ENCODE measurements around the gene HDAC7. TPM values are rescaled to one million over a fixed set of nuclear protein-coding genes. Genes with fewer than 3 reads are reported as not detected.

HDAC7 gene
- total RNA-seq, 2 experiments from 2014 or later = 373 to 382 TPM

DNA sequence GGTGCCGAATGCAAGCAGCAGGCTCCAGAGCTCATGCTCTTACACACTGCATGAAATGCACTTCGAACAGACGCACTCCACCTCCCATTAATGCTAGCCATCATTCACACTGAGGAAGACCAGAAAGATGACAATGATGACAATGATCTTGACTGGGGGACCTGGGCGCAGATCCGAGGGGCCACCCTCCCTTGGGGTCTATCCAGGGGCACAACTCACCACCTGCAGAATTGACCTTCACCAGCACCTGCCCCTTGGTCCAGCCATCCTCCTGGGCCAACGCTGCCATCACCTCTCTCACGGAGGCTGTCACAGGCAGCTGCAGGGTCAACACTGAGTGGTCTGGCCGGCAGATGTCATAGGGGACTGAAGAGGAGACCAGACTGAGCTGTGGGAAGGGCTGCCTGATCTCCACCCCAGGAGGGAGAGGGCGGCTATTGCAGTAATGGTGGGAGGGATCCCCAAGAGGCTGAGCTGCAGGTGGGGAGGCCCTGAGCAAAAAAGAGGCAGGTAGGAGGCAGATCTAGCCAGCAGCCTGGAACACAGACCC, 76.3 kb downstream of the HDAC7 start:
- Mint-ChIP-seq H3K36me3 (ENCODE audit: low read depth) (no peaks in the 10 kb centered on the region), H3K27ac (no peak overlapping the region), H3K9me3 (no peaks in the 10 kb centered on the region), H3K27me3 (no peaks in the 10 kb centered on the region), H3K4me3 (no peak overlapping the region), H3K4me1 (ENCODE audit: low read depth) (peaks cover 26% of the 10 kb centered on the region)
- ATAC-seq (no peak), DNase-seq (no peak)
- CTCF ChIA-PET = interaction anchor here (0.7 to 12.5 kb wide), 40 partner anchors 11 to 711 kb away, joined by 3 to 685 read pairs (median 8); partner anchors contain the start of genes ENDOU, RAPGEF3, RPAP3 and SLC48A1
- TF ChIP-seq, protein P1, sequence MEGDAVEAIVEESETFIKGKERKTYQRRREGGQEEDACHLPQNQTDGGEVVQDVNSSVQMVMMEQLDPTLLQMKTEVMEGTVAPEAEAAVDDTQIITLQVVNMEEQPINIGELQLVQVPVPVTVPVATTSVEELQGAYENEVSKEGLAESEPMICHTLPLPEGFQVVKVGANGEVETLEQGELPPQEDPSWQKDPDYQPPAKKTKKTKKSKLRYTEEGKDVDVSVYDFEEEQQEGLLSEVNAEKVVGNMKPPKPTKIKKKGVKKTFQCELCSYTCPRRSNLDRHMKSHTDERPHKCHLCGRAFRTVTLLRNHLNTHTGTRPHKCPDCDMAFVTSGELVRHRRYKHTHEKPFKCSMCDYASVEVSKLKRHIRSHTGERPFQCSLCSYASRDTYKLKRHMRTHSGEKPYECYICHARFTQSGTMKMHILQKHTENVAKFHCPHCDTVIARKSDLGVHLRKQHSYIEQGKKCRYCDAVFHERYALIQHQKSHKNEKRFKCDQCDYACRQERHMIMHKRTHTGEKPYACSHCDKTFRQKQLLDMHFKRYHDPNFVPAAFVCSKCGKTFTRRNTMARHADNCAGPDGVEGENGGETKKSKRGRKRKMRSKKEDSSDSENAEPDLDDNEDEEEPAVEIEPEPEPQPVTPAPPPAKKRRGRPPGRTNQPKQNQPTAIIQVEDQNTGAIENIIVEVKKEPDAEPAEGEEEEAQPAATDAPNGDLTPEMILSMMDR (IDR thresholded peaks at IDR 0.05) = no peak
- intact Hi-C loops (cut with micrococcal nuclease) = loop anchor here (2.0 to 5.0 kb wide), 2 partner anchors 23 to 94 kb away; no protein-coding TSS in a partner anchor
- POLR2A ChIA-PET = interaction anchor here (0.8 to 3.0 kb wide), 8 partner anchors 10 to 95 kb away, joined by 3 to 15 read pairs (median 4); partner anchors contain the start of gene SLC48A1

GRCh38 chr12:47742253-47742825, 77.4 kb downstream of the HDAC7 start:
- Mint-ChIP-seq H3K4me3 (no peak overlapping the region), H3K27me3 (no peaks in the 10 kb centered on the region), H3K9me3 (no peaks in the 10 kb centered on the region), H3K27ac (no peak overlapping the region), H3K4me1 (ENCODE audit: low read depth) (peaks cover 26% of the 10 kb centered on the region), H3K36me3 (ENCODE audit: low read depth) (no peaks in the 10 kb centered on the region)
- TF ChIP-seq, protein P1 (IDR thresholded peaks at IDR 0.05) = peak; percentile 100
- ATAC-seq (peak; percentile 67), DNase-seq (peak; percentile 84)
- POLR2A ChIA-PET = interaction anchor here (0.8 to 3.0 kb wide), 10 partner anchors 9 to 53 kb away, joined by 3 to 15 read pairs (median 6); partner anchors contain the start of gene SLC48A1
- CTCF ChIA-PET = interaction anchor here (0.6 to 12.5 kb wide), 59 partner anchors 10 to 710 kb away, joined by 3 to 685 read pairs (median 5); partner anchors contain the start of genes COL2A1, ENDOU, RAPGEF3 and RPAP3
- intact Hi-C loops (cut with micrococcal nuclease) = loop anchor here (2.0 to 5.0 kb wide), 2 partner anchors 24 to 95 kb away; no protein-coding TSS in a partner anchor

DNA sequence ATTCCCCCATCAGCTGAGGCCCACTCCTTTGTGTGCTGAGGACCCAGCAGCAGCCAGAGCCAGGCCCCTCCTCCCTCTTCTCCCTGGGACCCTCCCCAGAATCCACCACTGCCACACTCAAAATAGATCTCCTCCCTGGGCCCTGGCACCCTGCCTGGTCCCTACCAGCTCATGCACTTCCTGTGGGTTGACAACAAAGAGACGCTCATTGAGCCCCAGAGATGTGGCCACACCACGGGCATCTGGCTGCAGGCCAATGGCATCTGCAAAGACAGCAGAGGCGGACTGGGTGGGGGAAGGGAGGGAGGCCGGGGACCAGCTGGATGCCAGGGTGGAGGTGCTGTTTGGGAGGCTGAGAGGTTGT, 78.4 kb downstream of the HDAC7 start:
- POLR2A ChIA-PET = interaction anchor here (1.1 to 3.0 kb wide), 6 partner anchors 25 to 98 kb away, joined by 4 to 11 read pairs (median 8); partner anchors contain the start of gene SLC48A1
- H3K4me3 Mint-ChIP-seq = no peak overlapping the region
- DNase-seq (peak; percentile 83), ATAC-seq (peak; percentile 68)
- no peak overlapping the region for H3K27ac Mint-ChIP-seq
- H3K36me3 Mint-ChIP-seq (ENCODE audit: low read depth) = no peaks in the 10 kb centered on the region
- H3K9me3 Mint-ChIP-seq = no peaks in the 10 kb centered on the region
- no peaks in the 10 kb centered on the region for H3K27me3 Mint-ChIP-seq
- peaks cover 26% of the 10 kb centered on the region for H3K4me1 Mint-ChIP-seq (ENCODE audit: low read depth)
- CTCF ChIA-PET = interaction anchor here (0.6 to 12.5 kb wide), 46 partner anchors 9 to 430 kb away, joined by 3 to 685 read pairs (median 6); partner anchors contain the start of genes COL2A1, ENDOU, RAPGEF3 and RPAP3
- intact Hi-C loops (cut with micrococcal nuclease) = loop anchor here (5.0 kb wide), 1 partner anchor 96 kb away; no protein-coding TSS in a partner anchor
- TF ChIP-seq, protein P1 (IDR thresholded peaks at IDR 0.05) = no peak

GRCh38 chr12:47740606-47741339, 78.9 kb downstream of the HDAC7 start:
- ATAC-seq (no peak), DNase-seq (no peak)
- Mint-ChIP-seq H3K4me3 (no peak overlapping the region), H3K27me3 (no peaks in the 10 kb centered on the region), H3K36me3 (ENCODE audit: low read depth) (no peaks in the 10 kb centered on the region), H3K27ac (no peak overlapping the region), H3K4me1 (ENCODE audit: low read depth) (peaks cover 26% of the 10 kb centered on the region), H3K9me3 (no peaks in the 10 kb centered on the region)
- TF ChIP-seq, protein P1 (IDR thresholded peaks at IDR 0.05) = no peak
- POLR2A ChIA-PET = interaction anchor here (1.4 to 3.0 kb wide), 5 partner anchors 27 to 98 kb away, joined by 7 to 11 read pairs (median 10); partner anchors contain the start of gene SLC48A1
- CTCF ChIA-PET = interaction anchor here (0.9 to 12.5 kb wide), 28 partner anchors 8 to 222 kb away, joined by 3 to 685 read pairs (median 13); partner anchors contain the start of genes ENDOU, RAPGEF3, RPAP3 and SLC48A1
- intact Hi-C loops (cut with micrococcal nuclease) = loop anchor here (5.0 kb wide), 1 partner anchor 97 kb away; no protein-coding TSS in a partner anchor

All from activated CD8-positive, alpha-beta T cell treated with anti-CD3 and anti-CD28 coated beads for 36 hours (primary cell).